T-cell (primary cell): ENCODE results near the gene NDUFB5. TPM values are rescaled to one million over a fixed set of nuclear protein-coding genes. Genes with fewer than 3 reads are reported as not detected.
A peak's percentile ranks its signal among the peaks of the same experiment; 100 is the strongest.

ENCODE experiments used
- ATAC-seq, 4 experiments: fragments of 200-7000 bp in 3 of 4; fragments of 150-1000 bp in 1 of 4; cut with Tn5 transposase; replicated peaks in 1 of 4; 1 replicate in 3 of 4; 2 replicates in 1 of 4; pipeline ENCODE4 v1.10.0; 2021; ENCODE audit warnings: moderate library complexity in 3 of 4, mild to moderate bottlenecking in 2 of 4, moderate number of reproducible peaks in 1 of 4
- CTCF ChIA-PET, 2 donors: fragments of 300-600 bp; sonication (Branson Sonifier 250); formaldehyde crosslinking; loops; one replicate each; lab custom pipeline; 2022; ENCODE audit warnings: antibody characterized with exemption in 2 of 2; lab: Charles Lee
- POLR2A ChIA-PET, 2 donors: fragments of 300-600 bp; sonication (Branson Sonifier 250); formaldehyde crosslinking; loops; one replicate each; lab custom pipeline; 2022; ENCODE audit warnings: antibody characterized with exemption in 2 of 2; lab: Charles Lee
- DNase-seq, 35 experiments: peaks; one replicate each; pipeline versions ENCODE4 v3.0.0 to v3.0.0-alpha.2; 2013 to 2023
- H3K27ac ChIP-seq: one replicate; pipeline ENCODE4 v1.5.1; 2013; ENCODE audit warnings: low read length
- H3K27me3 ChIP-seq, 2 experiments: replicated peaks in 1 of 2; 1 replicate in 1 of 2; 2 replicates in 1 of 2; pipeline versions ENCODE4 v1.6.1 to v1.7.0; 2013; ENCODE audit warnings: low read length in 1 of 2, mixed read lengths in 1 of 2; ENCODE audit not compliant: control insufficient read depth in 2 of 2, insufficient read depth in 2 of 2; ENCODE audit errors: extremely low read depth in 1 of 2
- H3K36me3 ChIP-seq, 2 donors: 1 replicate in 1 of 2; 2 replicates in 1 of 2; pipeline versions ENCODE4 v1.6.1 to v1.7.0; 2013; ENCODE audit warnings: low read length in 1 of 2; ENCODE audit not compliant: control insufficient read depth in 2 of 2, insufficient read depth in 1 of 2; ENCODE audit errors: extremely low read depth in 1 of 2
- H3K4me1 ChIP-seq, 2 experiments: 1 replicate in 1 of 2; 2 replicates in 1 of 2; pipeline versions ENCODE4 v1.6.1 to v1.7.0; 2013; ENCODE audit warnings: low read length in 2 of 2, mixed read lengths in 1 of 2; ENCODE audit not compliant: insufficient read depth in 2 of 2, control insufficient read depth in 1 of 2; ENCODE audit errors: extremely low read depth in 1 of 2
- H3K4me3 ChIP-seq, 2 donors: 1 replicate in 1 of 2; 2 replicates in 1 of 2; pipeline versions ENCODE4 v1.5.1 to v1.7.0; 2013; ENCODE audit warnings: mild to moderate bottlenecking in 2 of 2, low read length in 1 of 2, moderate library complexity in 1 of 2; ENCODE audit not compliant: control insufficient read depth in 1 of 2; ENCODE audit errors: extremely low read depth in 1 of 2
- H3K9me3 ChIP-seq: 2 replicates; pipeline ENCODE4 v1.7.0; 2013
- H3K27ac Mint-ChIP-seq, 2 donors: one replicate each; pipeline ENCODE4 v1.8.0; 2020 to 2021; ENCODE audit warnings: mild to moderate bottlenecking in 2 of 2, mixed read lengths in 2 of 2
- H3K27me3 Mint-ChIP-seq, 2 donors: one replicate each; pipeline ENCODE4 v1.8.0; 2021 to 2022; ENCODE audit warnings: mixed read lengths in 2 of 2
- H3K36me3 Mint-ChIP-seq: one replicate; pipeline ENCODE4 v1.8.0; 2021; ENCODE audit warnings: mixed read lengths
- H3K4me1 Mint-ChIP-seq, 3 donors: one replicate each; pipeline ENCODE4 v1.8.0; 2020 to 2022; ENCODE audit warnings: mixed read lengths in 3 of 3, mild to moderate bottlenecking in 1 of 3
- H3K4me3 Mint-ChIP-seq, 3 donors: one replicate each; pipeline ENCODE4 v1.8.0; 2020 to 2022; ENCODE audit warnings: mild to moderate bottlenecking in 3 of 3, mixed read lengths in 3 of 3, moderate library complexity in 3 of 3
- H3K9me3 Mint-ChIP-seq, 3 donors: one replicate each; pipeline ENCODE4 v1.8.0; 2020 to 2022; ENCODE audit warnings: mixed read lengths in 3 of 3
- WGBS: methylation state at CpG from one replicate; pipeline ENCODE4 v1.1.5; 2013; ENCODE audit warnings: missing lambda C conversion rate; ENCODE audit not compliant: insufficient coverage; 5-methylcytosine and 5-hydroxymethylcytosine counted together
- total RNA-seq, 35 experiments: library from RNA in 6 of 35; stranded (reverse) in 6 of 35; fragments of 120-200 nt in 1 of 35; gene quantifications; one replicate each; pipeline versions ENCODE4 v1.2.1 to v1.2.4 and lab custom pipeline; 2013 to 2026

The NDUFB5 gene
- total RNA-seq, 5 donors from 2014 or later (not counting 1 experiment from before 2014, with no cell fraction given): 25.6 to 56.1 (median 49.7) TPM

- Mint-ChIP-seq H3K27me3 (no peaks in the 10 kb centered on the region), H3K4me3 (peak overlapping the region; percentile 96 to 100 (median 99)), H3K36me3 (peaks cover 27% of the 10 kb centered on the region), H3K9me3 (no peaks in the 10 kb centered on the region), H3K27ac (peak overlapping the region in 1 of 2 donors; percentile 100), H3K4me1 (peaks cover 37 to 46% (median 40%) of the 10 kb centered on the region in 3 donors)
- CTCF ChIA-PET: interaction anchor here in 1 of 2 donors (0.8 to 2.7 kb wide), 2 partner anchors 46 to 49 kb away, joined by 3 to 15 read pairs; partner anchors contain the start of gene USP13
- ATAC-seq (no peak), DNase-seq (no peak)
- no peak overlapping the region for H3K4me3 ChIP-seq
- H3K27me3 ChIP-seq: no peaks in the 10 kb centered on the region
- POLR2A ChIA-PET: interaction anchor here in 1 of 2 donors (0.6 kb wide), 1 partner anchor 41 kb away, joined by 3 read pairs; the partner anchor contains the start of gene ACTL6A
- peaks cover 6 to 34% of the 10 kb centered on the region in 2 donors for H3K36me3 ChIP-seq
- H3K9me3 ChIP-seq: no peaks in the 10 kb centered on the region
- no peak overlapping the region for H3K27ac ChIP-seq
- H3K4me1 ChIP-seq: peaks cover 9 to 18% of the 10 kb centered on the region in 2 experiments
- WGBS: 80% methylated on average over 1 of the region's 4 CpGs
Observed at GRCh38 chr3:179603321-179603720, 1.3 kb upstream of the NDUFB5 start.

GRCh38 chr3:179603831-179604230 lies 763 bp upstream of the NDUFB5 start:
- H3K27ac Mint-ChIP-seq: peak overlapping the region; percentile 99 to 100

GRCh38 chr3:179606534-179607085 lies 2.0 kb downstream of the NDUFB5 start:
- no peak overlapping the region for H3K27ac Mint-ChIP-seq
- Histone ChIP-seq H3K9me3 (no peaks in the 10 kb centered on the region), H3K27ac (no peak overlapping the region), H3K4me3 (no peak overlapping the region), H3K4me1 (peaks cover 12 to 26% of the 10 kb centered on the region in 2 experiments), H3K27me3 (no peaks in the 10 kb centered on the region), H3K36me3 (peaks cover 0 to 7% of the 10 kb centered on the region in 2 donors)
- H3K27me3 Mint-ChIP-seq: no peaks in the 10 kb centered on the region
- H3K36me3 Mint-ChIP-seq: peaks cover 12% of the 10 kb centered on the region
- H3K4me3 Mint-ChIP-seq: peak overlapping the region; percentile 34 to 53 (median 50)
- DNase-seq (no peak), ATAC-seq (no peak)
- CTCF ChIA-PET: interaction anchor here (0.6 to 1.4 kb wide), 3 partner anchors 22 to 44 kb away, joined by 3 to 5 read pairs (median 4); no protein-coding TSS in a partner anchor
- 100% methylated on average over 1 of the region's 4 CpGs for WGBS
- H3K4me1 Mint-ChIP-seq: peaks cover 52 to 60% (median 56%) of the 10 kb centered on the region in 3 donors
- H3K9me3 Mint-ChIP-seq: no peaks in the 10 kb centered on the region
- POLR2A ChIA-PET: no interaction called here

More at GRCh38 chr3:179603831-179604230, 763 bp upstream of the NDUFB5 start:
- H3K9me3 ChIP-seq: no peaks in the 10 kb centered on the region
- DNase-seq (no peak), ATAC-seq (no peak)
- Mint-ChIP-seq H3K27me3 (no peaks in the 10 kb centered on the region), H3K4me3 (peak overlapping the region; percentile 96 to 100 (median 99)), H3K4me1 (peaks cover 40 to 49% (median 43%) of the 10 kb centered on the region in 3 donors), H3K9me3 (no peaks in the 10 kb centered on the region), H3K36me3 (peaks cover 24% of the 10 kb centered on the region)
- H3K36me3 ChIP-seq: peaks cover 6 to 29% of the 10 kb centered on the region in 2 donors
- WGBS: no CpG with 5 or more reads among the region's 3 CpGs
- POLR2A ChIA-PET: interaction anchor here in 1 of 2 donors (0.6 kb wide), 1 partner anchor 41 kb away, joined by 3 read pairs; the partner anchor contains the start of gene ACTL6A
- H3K27me3 ChIP-seq: no peaks in the 10 kb centered on the region
- peak overlapping the region; percentile 91 for H3K27ac ChIP-seq
- peak overlapping the region; percentile 83 to 99 for H3K4me3 ChIP-seq
- CTCF ChIA-PET: interaction anchor here in 1 of 2 donors (0.8 to 2.7 kb wide), 2 partner anchors 46 to 49 kb away, joined by 3 to 15 read pairs; partner anchors contain the start of gene USP13
- H3K4me1 ChIP-seq: peaks cover 9 to 18% of the 10 kb centered on the region in 2 experiments

GRCh38 chr3:179608931-179609720 lies 4.5 kb downstream of the NDUFB5 start:
- H3K4me1 Mint-ChIP-seq: peaks cover 42 to 54% (median 52%) of the 10 kb centered on the region in 3 donors
- H3K36me3 Mint-ChIP-seq: peaks cover 21% of the 10 kb centered on the region
- Histone ChIP-seq H3K4me1 (peaks cover 6 to 19% of the 10 kb centered on the region in 2 experiments), H3K9me3 (no peaks in the 10 kb centered on the region), H3K27me3 (no peaks in the 10 kb centered on the region), H3K4me3 (no peak overlapping the region), H3K27ac (peak overlapping the region; percentile 52), H3K36me3 (no peaks in the 10 kb centered on the region)
- peak in 1 of 35 experiments; percentile 27 for DNase-seq
- CTCF ChIA-PET: no interaction called here
- POLR2A ChIA-PET: no interaction called here
- no peaks in the 10 kb centered on the region for H3K27me3 Mint-ChIP-seq
- WGBS: 25% methylated on average over 1 of the region's 6 CpGs
- peak overlapping the region in 2 of 3 donors; percentile 2 to 6 for H3K4me3 Mint-ChIP-seq
- ATAC-seq: no peak
- peak overlapping the region; percentile 63 to 72 for H3K27ac Mint-ChIP-seq
- no peaks in the 10 kb centered on the region for H3K9me3 Mint-ChIP-seq

GRCh38 chr3:179610066-179610465 lies 5.5 kb downstream of the NDUFB5 start:
- ATAC-seq (no peak), DNase-seq (no peak)
- H3K9me3 ChIP-seq: no peaks in the 10 kb centered on the region
- Mint-ChIP-seq H3K4me3 (no peak overlapping the region), H3K27ac (no peak overlapping the region), H3K9me3 (no peaks in the 10 kb centered on the region), H3K27me3 (no peaks in the 10 kb centered on the region), H3K36me3 (peaks cover 21% of the 10 kb centered on the region), H3K4me1 (peaks cover 33 to 45% (median 42%) of the 10 kb centered on the region in 3 donors)
- H3K36me3 ChIP-seq: no peaks in the 10 kb centered on the region
- no peak overlapping the region for H3K27ac ChIP-seq
- ChIA-PET POLR2A (interaction anchor here in 1 of 2 donors (0.6 kb wide), 1 partner anchor 9 kb away, joined by 3 read pairs; no protein-coding TSS in a partner anchor), CTCF (no interaction called here)
- H3K4me3 ChIP-seq: no peak overlapping the region
- H3K27me3 ChIP-seq: no peaks in the 10 kb centered on the region
- H3K4me1 ChIP-seq: peaks cover 6 to 17% of the 10 kb centered on the region in 2 experiments
- no CpG with 5 or more reads among the region's 4 CpGs for WGBS

GRCh38 chr3:179613807-179614206 lies 9.2 kb downstream of the NDUFB5 start:
- no peak overlapping the region for H3K27ac Mint-ChIP-seq
- H3K36me3 Mint-ChIP-seq: peaks cover 25% of the 10 kb centered on the region
- ATAC-seq (no peak), DNase-seq (no peak)
- peaks cover 3 to 8% of the 10 kb centered on the region in 2 experiments for H3K4me1 ChIP-seq
- H3K27me3 ChIP-seq: no peaks in the 10 kb centered on the region
- H3K9me3 Mint-ChIP-seq: no peaks in the 10 kb centered on the region
- H3K27me3 Mint-ChIP-seq: no peaks in the 10 kb centered on the region
- no peak overlapping the region for H3K27ac ChIP-seq
- WGBS: no CpG with 5 or more reads among the region's 2 CpGs
- peaks cover 14 to 22% (median 21%) of the 10 kb centered on the region in 3 donors for H3K4me1 Mint-ChIP-seq
- H3K9me3 ChIP-seq: no peaks in the 10 kb centered on the region
- CTCF ChIA-PET: no interaction called here
- H3K36me3 ChIP-seq: peaks cover 0 to 23% of the 10 kb centered on the region in 2 donors
- POLR2A ChIA-PET: no interaction called here
- H3K4me3 ChIP-seq: no peak overlapping the region
- H3K4me3 Mint-ChIP-seq: no peak overlapping the region
